OCI-LY7 (cell line): Measurements from ENCODE around the gene CD79A. TPM values are rescaled to one million over a fixed set of nuclear protein-coding genes. Genes with fewer than 3 reads are reported as not detected.
"Not testable (repeated sequence)": the region's sequence is repeated elsewhere in the genome, so short reads cannot be mapped to it uniquely, and the experiment has no call there.

Experiments
- BruUV-seq: library from RNA; stranded (reverse); fragments of 400-500 nt; replicated peaks from 2 replicates; lab custom pipeline; 2021; lab: Mats Ljungman, UMichigan
- CTCF ChIA-PET: fragments of 300-600 bp; sonication (Branson Sonifier 250); formaldehyde crosslinking; loops from one replicate; lab custom pipeline; 2022; ENCODE audit warnings: antibody characterized with exemption; ENCODE audit not compliant: unreplicated experiment; lab: Charles Lee
- POLR2A ChIA-PET: fragments of 300-600 bp; sonication (Branson Sonifier 250); formaldehyde crosslinking; loops from one replicate; lab custom pipeline; 2022; ENCODE audit warnings: antibody characterized with exemption; lab: Charles Lee
- DNase-seq: peaks from one replicate; pipeline ENCODE4 v3.0.0-alpha.2; 2015; ENCODE audit warnings: low spot score
- H2AFZ ChIP-seq: fragments of 200-600 bp; sonication (generic), shearing (Covaris generic); 2 replicates; pipeline ENCODE4 v1.6.1; 2014; ENCODE audit warnings: mild to moderate bottlenecking, antibody characterized with exemption, low read length, moderate library complexity
- H3K27ac ChIP-seq: fragments of 200-600 bp; sonication (generic); 2 replicates; pipeline ENCODE4 v1.5.1; 2014; ENCODE audit warnings: mixed run types, low read depth, mild to moderate bottlenecking, moderate library complexity, low read length, inconsistent platforms; ENCODE audit not compliant: poor library complexity, severe bottlenecking
- H3K36me3 ChIP-seq: fragments of 200-600 bp; sonication (generic); 2 replicates; pipeline ENCODE4 v1.6.1; 2014; ENCODE audit warnings: mild to moderate bottlenecking, antibody characterized with exemption, low read length, moderate library complexity, mixed read lengths; ENCODE audit not compliant: insufficient read depth
- H3K4me1 ChIP-seq: fragments of 200-600 bp; sonication (generic); 2 replicates; pipeline ENCODE4 v1.5.1; 2014; ENCODE audit warnings: mild to moderate bottlenecking, low read length; ENCODE audit not compliant: insufficient read depth, poor library complexity, severe bottlenecking
- H3K4me2 ChIP-seq: fragments of 200-600 bp; sonication (generic); 2 replicates; pipeline ENCODE4 v1.6.1; 2014; ENCODE audit warnings: mild to moderate bottlenecking, low read length
- H3K4me3 ChIP-seq: fragments of 200-600 bp; sonication (generic); 2 replicates; pipeline ENCODE4 v1.5.1; 2014; ENCODE audit warnings: mild to moderate bottlenecking, low read depth, low read length; ENCODE audit not compliant: poor library complexity, severe bottlenecking
- H3K79me2 ChIP-seq: fragments of 200-600 bp; sonication (generic); 2 replicates; pipeline ENCODE4 v1.6.1; 2016; ENCODE audit warnings: low read depth, mild to moderate bottlenecking, low read length, moderate library complexity, mixed read lengths; ENCODE audit not compliant: insufficient read depth
- H3K9me2 ChIP-seq: fragments of 200-600 bp; sonication (generic); 2 replicates; pipeline ENCODE4 v1.6.1; 2016; ENCODE audit warnings: mild to moderate bottlenecking, low read length, mixed read lengths; ENCODE audit not compliant: insufficient read depth
- H3K9me3 ChIP-seq: fragments of 200-600 bp; sonication (generic); 2 replicates; pipeline ENCODE4 v1.6.1; 2014; ENCODE audit warnings: mild to moderate bottlenecking, mixed run types, low read length, mixed read lengths
- H4K20me1 ChIP-seq: fragments of 200-600 bp; sonication (generic); 2 replicates; pipeline ENCODE4 v1.6.1; 2014; ENCODE audit warnings: mild to moderate bottlenecking, antibody characterized with exemption, low read length, moderate library complexity, mixed read lengths; ENCODE audit not compliant: insufficient read depth
- EZH2phosphoT487 ChIP-seq: fragments of 200-600 bp; sonication (generic); IDR thresholded peaks from 2 replicates; pipeline ENCODE4 v1.6.1; 2018; ENCODE audit warnings: low read depth, borderline replicate concordance, mild to moderate bottlenecking, mixed run types, antibody characterized with exemption, low read length, moderate library complexity, mixed read lengths
- intact Hi-C: fragments of 100-400 bp; cut with micrococcal nuclease; formaldehyde crosslinking; loops from one replicate; pipeline ENCODE4 v1.10.0; 2022; ENCODE audit not compliant: unreplicated experiment
- total RNA-seq, 2 experiments: library from RNA; depleted of rRNA in 1 of 2; stranded (reverse); fragments of >200 nt in 1 of 2; shearing (Covaris generic) in 1 of 2; gene quantifications; 2 replicates each; pipeline ENCODE4 v1.2.3, GENCODE V29; 2014 to 2022
- TF ChIP-seq, protein P1 (sequence below): fragments of 200-600 bp; sonication (generic); conservative IDR thresholded peaks from 2 replicates; pipeline ENCODE4 v1.5.1; 2014; ENCODE audit warnings: mild to moderate bottlenecking, antibody characterized with exemption, low read length, moderate library complexity, mixed read lengths

CD79A gene
- total RNA-seq, 2 experiments from 2014 or later = 1,094 to 1,195 TPM

DNA sequence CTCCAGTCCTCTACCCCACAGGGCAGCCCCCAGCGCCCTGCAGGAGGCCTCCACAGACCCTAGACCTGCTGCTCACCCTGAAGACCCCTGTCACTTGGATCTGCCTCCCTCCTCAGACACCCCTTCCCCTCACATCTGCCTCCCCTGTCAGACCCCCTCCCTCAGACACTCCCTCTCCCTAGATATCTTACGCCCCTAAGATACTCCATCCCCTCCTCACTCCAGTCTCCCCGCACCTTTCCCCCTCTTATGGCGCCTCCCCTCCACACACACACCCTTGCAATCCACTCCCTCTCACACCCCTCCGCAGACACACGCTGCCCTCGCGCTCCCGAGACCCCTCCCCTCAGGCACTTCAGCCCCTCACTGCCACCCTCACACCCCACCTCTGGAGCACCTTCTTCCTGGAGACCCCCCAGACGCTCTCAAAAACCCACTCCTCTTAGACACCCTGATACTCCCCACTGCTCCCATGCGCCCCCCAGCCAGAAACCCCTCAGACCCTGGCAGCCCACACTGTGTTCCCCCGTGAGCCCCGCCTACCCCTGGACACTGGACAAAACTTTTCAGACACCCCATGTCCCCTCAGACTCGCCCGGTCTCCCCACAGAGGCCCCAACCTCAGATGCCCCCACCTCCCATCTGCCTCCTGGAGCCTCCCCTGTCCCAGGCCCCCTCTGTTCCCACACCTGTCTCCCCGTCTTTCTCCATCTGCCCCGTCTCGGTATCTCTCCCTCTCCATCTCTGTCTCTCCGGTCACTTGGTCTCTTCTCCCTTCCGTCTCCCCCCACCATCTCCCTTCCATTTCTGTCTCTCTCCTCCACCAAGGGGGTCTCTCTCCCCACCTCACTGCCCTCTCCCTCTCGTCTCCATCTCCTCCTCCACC is 36.7 kb downstream of the CD79A start:
- ChIA-PET CTCF (no interaction called here), POLR2A (no interaction called here)
- peaks cover 13% of the 10 kb centered on the region for H3K4me1 ChIP-seq
- no peak overlapping the region for H3K27ac ChIP-seq
- H2AFZ ChIP-seq = no peak overlapping the region
- no peak for DNase-seq
- H3K4me2 ChIP-seq = no peak overlapping the region
- H3K9me2 ChIP-seq = no peaks in the 10 kb centered on the region
- no peaks in the 10 kb centered on the region for H4K20me1 ChIP-seq
- H3K79me2 ChIP-seq = no peaks in the 10 kb centered on the region
- H3K4me3 ChIP-seq = no peak overlapping the region
- intact Hi-C loops = no loop called here
- TF ChIP-seq EZH2phosphoT487 = no peak
- TF ChIP-seq, protein P1, sequence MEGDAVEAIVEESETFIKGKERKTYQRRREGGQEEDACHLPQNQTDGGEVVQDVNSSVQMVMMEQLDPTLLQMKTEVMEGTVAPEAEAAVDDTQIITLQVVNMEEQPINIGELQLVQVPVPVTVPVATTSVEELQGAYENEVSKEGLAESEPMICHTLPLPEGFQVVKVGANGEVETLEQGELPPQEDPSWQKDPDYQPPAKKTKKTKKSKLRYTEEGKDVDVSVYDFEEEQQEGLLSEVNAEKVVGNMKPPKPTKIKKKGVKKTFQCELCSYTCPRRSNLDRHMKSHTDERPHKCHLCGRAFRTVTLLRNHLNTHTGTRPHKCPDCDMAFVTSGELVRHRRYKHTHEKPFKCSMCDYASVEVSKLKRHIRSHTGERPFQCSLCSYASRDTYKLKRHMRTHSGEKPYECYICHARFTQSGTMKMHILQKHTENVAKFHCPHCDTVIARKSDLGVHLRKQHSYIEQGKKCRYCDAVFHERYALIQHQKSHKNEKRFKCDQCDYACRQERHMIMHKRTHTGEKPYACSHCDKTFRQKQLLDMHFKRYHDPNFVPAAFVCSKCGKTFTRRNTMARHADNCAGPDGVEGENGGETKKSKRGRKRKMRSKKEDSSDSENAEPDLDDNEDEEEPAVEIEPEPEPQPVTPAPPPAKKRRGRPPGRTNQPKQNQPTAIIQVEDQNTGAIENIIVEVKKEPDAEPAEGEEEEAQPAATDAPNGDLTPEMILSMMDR = no peak
- no peaks in the 10 kb centered on the region for H3K9me3 ChIP-seq
- H3K36me3 ChIP-seq = no peaks in the 10 kb centered on the region; the same call in 1 of the 2 replicates
- no TSS peak for BruUV-seq

DNA sequence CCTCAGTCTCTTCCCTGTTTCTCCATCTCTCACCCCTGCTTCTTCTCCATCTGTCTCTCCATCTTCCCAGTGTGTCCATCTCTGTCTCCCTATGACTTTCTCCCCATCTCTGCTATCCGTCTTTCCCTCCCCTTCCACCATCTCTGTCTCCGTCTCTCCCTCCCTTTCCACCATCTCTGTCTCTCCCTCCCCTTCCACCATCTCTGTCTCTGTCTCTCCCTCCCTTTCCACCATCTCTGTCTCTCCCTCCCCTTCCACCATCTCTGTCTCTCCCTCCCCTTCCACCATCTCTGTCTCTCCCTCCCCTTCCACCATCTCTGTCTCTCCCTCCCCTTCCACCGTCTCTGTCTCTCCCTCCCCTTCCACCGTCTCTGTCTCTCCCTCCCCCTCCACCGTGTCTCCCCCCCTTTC is 37.4 kb downstream of the CD79A start:
- POLR2A ChIA-PET, intact Hi-C loops, H3K9me3 ChIP-seq, H3K27ac ChIP-seq, H3K4me2 ChIP-seq, BruUV-seq, CTCF ChIA-PET, DNase-seq, H3K79me2 ChIP-seq, H2AFZ ChIP-seq, H3K36me3 ChIP-seq, H3K4me3 ChIP-seq, H4K20me1 ChIP-seq, H3K9me2 ChIP-seq: not testable (repeated sequence)
- H3K4me1 ChIP-seq = peaks cover 13% of the 10 kb centered on the region

DNA sequence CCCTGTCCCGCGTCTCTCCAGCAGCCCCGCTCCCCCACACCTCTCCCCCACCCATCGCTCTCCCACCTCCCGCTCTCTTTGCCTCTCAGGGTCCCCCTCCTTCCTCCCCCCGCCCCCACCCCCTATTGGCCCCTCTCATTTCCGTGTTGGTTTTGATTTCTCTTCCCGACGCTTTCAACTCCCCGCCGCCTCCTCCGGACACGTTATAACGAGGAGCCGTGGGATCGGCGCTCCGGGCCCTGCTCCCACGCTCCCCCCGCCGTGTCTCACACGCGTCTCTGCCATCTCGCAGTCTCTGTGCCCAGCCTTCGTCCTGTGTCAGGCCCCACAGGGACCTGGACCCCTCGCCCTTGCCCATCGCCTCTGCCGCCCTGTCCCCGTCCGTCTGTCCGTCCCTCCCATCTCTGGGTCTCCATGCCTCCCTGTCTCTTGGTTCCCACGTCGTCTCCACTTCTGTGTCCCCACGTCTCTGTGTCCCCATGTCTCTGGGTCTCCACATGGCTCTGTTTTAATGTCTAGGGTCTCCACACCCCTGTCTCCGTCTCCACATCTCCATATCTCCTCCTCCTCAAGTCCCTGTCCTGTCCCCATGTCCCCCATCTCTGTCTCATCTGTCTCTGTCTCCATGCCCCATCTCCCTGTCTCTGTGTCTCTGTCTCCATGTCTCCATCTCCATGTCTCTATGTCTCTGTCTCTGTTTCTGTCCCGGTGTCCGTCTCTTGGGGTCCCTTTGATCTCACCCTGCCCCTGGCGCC is 38.1 kb downstream of the CD79A start:
- Histone ChIP-seq H3K27ac (no peak overlapping the region), H2AFZ (no peak overlapping the region), H3K4me1 (peaks cover 13% of the 10 kb centered on the region), H3K4me3 (no peak overlapping the region), H3K9me3 (no peaks in the 10 kb centered on the region), H4K20me1 (no peaks in the 10 kb centered on the region), H3K79me2 (no peaks in the 10 kb centered on the region), H3K9me2 (no peaks in the 10 kb centered on the region), H3K36me3 (no peaks in the 10 kb centered on the region; the same call in 1 of the 2 replicates), H3K4me2 (no peak overlapping the region)
- CTCF ChIA-PET = no interaction called here
- intact Hi-C loops = no loop called here
- DNase-seq = no peak
- TF ChIP-seq EZH2phosphoT487 = no peak
- TF ChIP-seq, protein P1 = no peak
- BruUV-seq = no TSS peak
- POLR2A ChIA-PET = no interaction called here
